Measurements from ENCODE around the gene GBX2.
"Not testable (repeated sequence)": the region's sequence is repeated elsewhere in the genome, so short reads cannot be mapped to it uniquely, and the experiment has no call there.

GBX2 gene

DNA sequence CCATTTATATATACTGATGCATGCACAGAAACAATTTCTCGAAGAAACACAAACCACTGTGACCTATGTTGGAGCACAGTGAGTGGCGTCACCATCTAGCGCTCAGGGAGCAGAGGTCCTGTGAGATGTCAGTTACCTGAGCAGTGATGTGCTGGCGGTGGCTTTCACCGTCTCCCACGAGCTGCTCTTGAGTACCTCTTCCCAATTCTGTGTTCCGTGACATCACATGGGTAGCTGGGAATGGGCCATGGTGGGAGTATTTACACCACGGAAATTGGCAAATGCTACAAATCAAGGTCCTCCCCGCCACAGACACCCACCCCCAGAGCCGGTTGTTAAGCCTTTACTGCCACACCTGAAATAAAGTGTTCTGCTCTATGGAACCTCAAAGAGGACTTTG, 24.4 kb downstream of the GBX2 start:
- DNase-seq: no peak

DNA sequence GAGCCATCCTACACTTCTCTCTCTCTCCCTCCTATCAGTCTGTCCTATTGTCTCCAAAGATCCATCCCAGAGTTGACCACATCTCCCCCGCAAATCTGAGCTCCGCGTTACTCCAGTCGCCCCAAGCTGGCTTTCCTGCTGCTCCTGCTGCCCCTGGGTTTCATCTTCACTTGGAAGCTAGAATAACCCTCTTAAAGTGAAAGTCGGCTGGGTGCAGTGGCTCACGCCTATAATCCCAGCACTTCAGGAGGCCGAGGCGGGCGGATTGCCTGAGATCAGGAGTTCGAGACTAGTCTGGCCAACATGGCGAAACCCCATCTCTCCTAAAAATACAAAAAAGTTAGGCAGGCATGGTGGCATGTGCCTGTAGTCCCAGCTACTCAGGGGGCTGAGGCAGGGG, 26.6 kb downstream of the GBX2 start:
- not testable (repeated sequence) for DNase-seq

DNA sequence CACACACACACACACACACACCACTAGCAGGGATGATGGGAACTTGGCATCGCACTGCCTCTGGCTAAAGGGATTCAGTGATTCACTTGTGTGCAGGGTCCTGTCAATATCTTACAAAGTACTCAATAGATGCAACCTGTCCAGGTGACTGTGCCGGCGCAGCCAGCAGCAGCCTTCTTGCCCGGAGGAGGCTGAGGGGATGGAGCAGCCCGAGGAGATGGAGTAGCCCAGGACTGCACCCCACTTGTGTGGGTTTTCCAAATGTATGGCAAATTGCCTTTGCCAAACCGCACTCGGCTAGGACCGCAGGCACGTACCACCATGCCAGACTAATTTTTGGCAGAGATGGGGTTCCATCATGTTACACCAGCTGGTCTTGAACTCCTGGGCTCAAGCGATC, 31.1 kb downstream of the GBX2 start:
- DNase-seq: no peak

DNA sequence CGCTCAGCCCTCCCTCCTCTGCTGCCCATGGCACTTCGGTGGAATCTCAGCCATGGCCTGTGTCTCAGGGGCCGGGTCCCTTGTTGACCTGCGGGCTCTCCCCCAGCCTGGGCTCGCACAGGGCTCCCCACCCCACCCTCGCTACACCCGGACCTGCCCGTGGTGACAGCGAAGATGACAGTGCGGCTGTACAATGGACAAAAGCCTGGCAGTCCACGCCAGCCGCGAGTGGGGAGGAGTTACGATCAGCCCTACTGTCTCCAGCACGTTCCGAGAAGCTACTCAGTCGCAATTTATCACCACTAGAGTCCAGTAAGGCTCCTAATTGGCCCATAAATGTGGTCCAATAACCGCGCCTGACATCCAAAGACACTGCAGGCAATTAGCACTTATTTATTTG, 31.6 kb downstream of the GBX2 start:
- DNase-seq: no peak

DNA sequence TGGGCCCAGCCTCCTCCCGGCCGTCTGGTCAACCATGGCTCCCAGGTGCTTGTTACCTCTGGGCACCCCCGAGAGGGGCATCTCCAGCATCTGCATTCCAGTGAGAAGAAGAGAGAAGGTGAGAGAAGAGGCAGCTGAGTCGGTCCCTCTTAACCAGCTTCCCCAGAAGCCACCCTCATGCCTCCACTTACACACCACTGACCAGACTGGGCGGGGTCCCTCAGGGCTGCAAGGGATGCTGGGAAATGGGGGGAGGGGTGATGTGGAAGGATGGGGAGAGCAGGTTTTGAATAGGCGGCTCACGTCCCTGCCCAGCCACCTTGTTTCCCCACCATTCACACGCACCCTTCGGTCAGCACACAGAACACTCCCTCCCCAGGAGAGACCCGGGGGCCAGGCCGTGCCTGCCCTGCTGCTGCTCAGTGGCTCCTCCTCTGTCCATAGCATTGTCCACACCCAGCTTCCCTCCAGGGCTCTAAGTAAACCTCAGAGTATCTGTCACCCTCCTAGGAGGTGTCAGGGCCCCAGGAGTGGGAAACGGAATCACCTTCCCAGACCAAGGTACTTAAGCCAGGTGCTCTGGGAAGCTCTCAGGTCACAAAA, 34.7 kb downstream of the GBX2 start:
- DNase-seq: no peak

DNA sequence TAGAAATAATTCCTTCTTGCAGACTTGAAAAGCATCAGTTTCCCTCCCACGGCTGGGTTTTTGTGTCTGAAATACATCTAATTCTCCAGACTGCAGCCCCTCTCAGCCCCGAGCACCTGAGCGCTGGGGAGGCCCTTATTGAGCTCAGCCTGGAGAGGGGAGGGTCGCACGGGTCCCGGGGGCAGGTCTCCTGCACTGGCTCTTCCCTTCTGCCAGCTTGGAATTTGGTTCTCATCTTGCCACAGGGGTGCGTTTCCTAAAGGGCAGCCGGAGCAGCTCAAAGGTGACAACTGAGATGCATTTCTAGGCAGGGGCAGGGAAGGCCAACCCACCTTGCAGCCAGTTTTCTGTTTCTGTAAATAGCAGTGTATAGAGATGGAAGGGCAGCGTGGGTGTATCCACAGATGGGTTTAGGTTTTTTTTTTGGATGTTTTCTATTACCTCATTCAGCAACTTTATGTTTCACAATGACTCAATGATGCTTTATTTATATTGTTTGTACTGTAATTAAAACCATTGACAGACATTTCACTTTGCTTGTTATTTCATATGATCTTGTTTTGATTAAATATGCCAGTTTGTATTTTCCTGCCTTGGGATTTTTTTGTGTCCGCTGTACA, 37.0 kb downstream of the GBX2 start:
- DNase-seq: no peak

DNA sequence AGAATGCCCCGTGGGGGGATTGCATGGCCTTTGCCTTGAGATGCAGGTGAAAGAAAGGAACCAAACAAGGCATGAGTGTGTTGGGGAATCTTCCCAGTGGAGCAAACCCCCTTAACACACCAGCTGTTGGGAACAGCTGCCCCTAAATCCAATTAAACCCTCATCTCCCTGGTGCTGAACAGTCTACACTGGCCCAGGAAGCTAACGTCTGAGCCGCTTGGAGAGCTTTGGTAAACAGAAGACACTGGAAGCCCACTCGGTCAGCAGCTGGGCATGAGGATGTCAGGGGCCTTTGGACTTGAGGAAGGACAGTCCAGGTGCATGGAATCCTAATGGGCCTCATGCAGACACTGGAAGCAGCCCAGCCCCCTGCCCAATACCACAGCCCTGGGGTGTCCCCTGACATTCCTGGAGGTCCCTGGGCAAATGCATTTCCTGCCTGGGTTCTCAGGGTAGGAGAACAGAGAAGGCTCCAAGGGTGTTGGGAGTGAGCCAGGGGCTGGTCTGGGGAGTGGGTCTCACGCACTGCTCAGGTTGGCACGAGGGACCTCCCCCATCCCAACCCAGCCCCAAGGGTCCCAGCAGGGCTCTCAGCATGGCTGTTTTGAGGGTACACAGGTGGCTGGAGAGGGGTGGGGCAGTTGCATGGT, 37.7 kb downstream of the GBX2 start:
- no peak for DNase-seq

DNA sequence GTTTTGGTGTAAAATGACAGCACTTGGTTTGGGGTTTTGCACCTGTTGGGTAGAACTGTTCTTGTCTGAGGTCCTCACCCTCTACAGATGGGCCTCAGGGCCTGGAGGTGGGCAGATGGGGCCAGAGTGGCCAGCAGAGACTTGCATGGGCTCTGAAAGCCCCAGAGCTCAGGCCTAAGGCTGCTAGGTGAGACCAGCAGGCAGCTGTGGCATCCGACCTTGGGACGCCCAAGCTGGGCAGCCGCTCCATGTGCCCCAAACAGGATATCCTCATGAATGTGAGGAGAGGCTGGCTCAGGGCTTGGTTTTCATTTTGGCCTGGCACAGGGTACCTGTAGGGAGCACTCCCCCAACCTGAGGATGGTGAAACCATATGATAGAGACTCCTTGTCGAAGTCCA, 38.3 kb downstream of the GBX2 start:
- no peak for DNase-seq

DNA sequence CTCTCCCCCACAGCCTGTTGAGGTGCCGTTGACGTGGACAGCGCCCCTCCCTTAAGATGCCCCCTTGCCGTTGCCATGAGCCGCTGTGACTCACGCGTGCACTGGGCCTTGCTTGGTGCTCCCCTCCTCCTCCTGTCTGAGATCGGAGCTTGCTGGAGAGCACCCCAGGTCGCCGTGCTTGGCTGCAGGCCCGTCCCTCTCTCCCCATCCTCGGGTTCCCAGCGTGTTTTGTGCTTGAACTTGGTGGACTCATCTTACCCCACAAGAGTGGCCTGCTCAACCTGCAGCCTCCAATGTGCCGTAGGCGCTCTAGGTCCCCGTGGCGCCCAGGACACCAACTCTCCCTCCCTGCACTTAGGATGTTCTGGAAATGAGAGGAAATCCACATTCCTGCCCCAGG, 39.9 kb downstream of the GBX2 start:
- no peak for DNase-seq

DNA sequence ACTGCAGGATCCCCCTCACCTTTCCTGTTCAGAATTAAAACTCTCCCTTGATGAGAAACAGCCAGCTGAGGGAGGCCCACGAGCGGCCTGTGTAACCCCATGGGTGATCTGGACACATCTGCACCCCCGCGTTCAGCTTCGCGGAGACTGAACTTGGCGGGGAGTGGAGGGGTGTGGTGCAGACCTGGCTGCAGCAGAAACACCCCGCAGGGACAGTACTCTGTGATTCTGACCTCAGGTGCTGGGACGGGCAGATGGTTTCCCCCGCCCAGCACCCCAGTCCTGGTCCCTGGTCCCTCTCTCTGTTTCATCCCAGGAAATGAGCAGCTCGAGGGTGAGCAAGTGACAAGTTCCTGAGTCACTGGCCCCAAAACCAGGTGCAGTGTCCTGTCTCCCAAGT, 41.2 kb downstream of the GBX2 start:
- no peak for DNase-seq

DNA sequence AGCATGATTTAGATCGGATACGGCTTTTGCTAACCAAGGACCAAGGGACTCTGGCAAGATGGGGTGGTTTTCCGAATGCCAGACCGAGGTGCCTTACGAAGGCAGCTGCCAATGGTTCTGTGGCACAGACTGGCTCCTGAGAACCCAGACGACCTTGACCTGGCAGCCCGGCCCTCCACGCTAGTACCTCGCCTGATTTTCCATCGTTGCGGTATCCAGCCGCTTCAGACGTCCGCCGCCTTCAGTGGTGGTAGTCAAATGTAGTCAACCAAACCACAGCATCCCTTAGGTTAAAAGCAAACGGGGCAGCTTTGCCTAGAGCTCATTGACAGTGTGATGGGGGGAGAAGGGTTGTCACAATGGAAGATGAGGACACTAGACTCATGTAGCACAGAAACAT, 42.6 kb downstream of the GBX2 start:
- DNase-seq: no peak

DNA sequence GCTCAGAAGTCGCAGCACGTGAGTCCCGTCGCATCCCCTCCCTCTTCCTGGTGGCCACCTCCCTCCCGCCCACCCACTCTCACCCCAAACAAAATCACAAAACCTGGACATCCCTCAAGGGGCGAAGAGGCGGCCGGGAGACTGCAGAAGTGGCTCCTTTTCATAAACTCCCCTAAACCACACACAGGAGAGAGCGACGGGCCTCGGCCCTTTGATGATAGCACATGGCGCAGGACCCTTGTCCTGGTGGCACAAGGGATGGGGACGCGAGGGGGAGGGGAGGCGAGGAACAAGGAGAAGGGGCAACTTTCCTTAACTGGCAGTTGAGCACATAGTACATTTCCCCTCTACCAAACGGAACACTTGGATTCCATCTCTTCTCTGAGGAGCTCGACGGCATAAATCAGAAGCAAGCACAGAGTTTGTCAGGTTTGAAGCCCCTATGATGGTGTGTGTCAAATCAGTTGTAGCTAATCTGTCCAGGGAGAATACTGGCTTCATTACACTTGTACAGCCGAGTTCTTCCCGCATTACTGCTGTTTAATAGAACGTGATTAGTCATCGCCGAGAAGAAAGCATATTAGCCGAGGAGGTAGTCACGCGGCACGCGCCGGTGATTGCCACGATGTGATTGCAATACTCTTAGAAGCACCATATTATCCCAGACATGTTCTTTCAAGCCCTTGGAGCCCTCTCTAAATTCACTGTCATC, 43.8 kb downstream of the GBX2 start:
- no peak for DNase-seq

DNA sequence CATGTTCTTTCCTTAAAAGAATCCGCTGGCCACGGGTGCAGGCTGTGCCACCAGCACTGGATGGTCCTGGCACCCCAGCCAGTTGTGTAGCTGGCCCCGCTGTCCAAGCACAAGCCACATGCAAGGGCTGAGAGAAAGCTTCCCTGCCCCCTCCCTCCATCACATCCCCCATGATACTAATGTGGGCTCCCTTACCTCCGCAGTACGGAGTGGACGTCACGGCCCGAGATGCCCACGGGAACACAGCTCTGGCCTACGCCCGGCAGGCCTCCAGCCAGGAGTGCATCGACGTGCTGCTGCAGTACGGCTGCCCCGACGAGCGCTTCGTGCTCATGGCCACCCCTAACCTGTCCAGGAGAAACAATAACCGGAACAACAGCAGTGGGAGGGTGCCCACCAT, 44.5 kb downstream of the GBX2 start:
- DNase-seq: no peak

DNA sequence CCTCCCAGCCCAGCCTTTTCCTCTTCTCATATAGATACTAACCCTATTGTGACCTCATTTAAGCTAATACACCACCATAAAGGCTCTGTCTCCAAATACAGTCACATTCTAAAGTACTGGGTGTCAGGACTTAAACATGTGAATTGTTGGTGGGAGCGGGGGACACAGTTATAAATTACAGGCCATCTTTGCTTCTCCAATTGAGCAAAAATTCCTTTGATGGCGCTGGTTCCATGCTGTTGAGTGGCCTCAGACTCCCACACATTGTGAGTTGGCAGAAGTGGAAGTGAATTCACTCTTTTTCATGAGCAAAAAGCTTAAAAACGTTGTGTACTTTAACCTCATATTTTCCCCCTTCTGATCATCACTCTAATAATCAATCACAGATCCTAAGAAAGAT, 46.0 kb downstream of the GBX2 start:
- DNase-seq: no peak

DNA sequence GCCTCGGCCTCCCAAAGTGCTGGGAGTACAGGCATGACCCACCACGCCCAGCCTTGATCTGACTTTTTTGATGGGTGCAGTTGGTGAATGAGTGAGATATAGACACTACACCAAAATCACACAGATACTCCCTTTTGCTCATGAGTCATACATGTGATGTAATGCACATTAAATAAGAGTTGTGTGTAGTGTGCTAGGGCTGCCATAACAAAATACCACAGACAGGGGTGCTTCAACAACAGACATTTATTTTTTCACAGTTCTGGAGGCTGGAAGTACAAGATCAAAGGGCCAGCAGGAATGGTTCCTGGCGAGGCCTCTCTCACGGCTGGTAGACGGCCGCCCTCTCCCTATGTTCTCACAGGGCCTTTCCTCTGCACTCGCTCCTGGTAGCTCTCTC, 46.6 kb downstream of the GBX2 start:
- DNase-seq: no peak

DNA sequence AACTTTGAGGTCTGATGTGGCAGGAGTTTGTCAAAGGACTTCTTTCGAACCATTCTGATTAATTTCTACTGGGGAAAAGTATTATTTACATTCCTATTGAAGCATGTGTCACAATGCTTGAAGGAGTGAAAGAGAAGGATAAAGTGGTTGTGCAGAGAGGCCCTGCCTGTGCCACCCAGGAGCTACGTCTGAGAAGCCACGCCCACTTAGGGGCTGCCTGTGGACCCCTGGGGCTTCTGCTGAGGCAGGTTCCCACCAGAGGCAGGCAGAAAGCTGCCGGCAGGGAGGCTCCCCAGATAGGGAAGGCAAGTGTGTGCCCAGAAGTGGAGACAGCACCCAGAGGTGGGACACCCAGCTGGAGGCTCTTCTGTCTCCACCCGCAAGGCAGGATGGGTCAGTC, 47.4 kb downstream of the GBX2 start:
- no peak for DNase-seq

DNA sequence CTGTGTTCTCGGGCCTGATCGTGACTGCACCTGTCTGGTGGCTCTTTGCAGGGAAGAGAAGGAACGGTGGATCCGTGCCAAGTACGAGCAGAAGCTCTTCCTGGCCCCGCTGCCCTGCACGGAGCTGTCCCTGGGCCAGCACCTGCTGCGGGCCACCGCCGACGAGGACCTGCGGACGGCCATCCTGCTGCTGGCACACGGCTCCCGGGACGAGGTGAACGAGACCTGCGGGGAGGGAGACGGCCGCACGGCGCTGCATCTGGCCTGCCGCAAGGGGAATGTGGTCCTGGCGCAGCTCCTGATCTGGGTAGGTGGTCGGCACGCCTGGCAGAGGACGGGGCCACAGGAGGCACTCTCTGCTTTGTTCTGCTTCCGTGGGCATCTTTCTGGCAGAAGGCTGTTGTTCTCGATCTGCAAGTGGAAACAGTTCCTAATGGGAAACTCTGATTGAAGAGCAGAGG, 48.0 kb downstream of the GBX2 start:
- DNase-seq: no peak

DNA sequence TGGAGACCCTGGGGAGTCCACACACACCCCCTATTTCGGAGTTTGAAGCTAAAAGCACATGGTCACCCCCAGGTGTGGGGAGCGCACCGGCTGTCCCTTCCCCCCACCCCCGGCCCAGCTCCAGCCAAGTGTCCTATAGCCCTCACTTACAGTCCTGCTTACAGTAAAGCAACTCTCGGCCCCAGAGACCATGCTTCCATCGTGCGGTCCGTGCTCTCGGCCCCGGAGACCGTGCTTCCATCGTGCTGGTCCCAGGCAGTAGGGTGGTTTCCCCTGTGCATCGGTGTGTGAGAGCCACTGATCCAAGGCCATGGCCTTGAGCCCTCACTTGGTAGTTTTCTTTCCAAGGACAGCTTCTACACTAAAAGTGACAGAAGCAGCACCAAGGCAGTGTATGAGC, 48.7 kb downstream of the GBX2 start:
- DNase-seq: no peak

DNA sequence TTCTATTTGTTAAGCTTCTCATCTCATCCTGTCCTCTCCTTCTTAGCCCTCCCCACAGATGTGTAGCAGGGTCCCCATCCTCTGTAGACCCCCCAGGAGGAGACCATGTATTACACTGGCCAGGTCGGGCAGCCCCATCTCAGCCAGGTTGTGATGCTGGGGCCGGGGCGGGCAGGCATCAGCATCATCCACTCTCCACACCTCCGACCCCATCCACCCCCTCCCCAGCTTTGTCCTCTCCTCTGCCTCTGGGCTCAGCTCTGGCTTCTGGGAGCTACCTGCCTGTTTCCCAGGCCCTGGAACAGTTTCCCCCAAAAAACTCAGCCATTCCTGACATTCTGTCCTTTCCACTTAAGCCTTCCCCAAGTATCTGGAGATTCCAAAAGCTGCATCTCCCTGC, 49.2 kb downstream of the GBX2 start:
- DNase-seq: no peak

DNA sequence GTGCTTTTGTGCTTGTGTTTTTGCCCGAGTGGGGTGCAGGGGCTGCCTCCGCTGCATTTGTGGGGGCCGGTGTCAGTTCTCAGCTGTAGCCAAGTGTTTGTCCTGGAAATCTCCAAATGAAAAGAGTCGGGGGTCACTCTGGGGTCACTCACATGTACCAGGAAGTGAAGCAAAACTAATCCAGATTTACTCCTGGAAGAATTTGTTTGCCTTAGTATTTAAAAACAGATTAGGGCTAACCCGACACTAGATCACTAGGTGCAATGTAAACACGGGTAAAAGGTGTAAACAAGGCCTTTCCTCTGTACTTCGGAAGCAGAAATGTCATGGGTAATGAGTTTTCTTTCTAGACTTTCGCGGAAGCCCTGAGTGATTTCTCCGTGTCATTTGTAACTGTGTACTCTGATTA, 50.3 kb downstream of the GBX2 start:
- DNase-seq: no peak

DNA sequence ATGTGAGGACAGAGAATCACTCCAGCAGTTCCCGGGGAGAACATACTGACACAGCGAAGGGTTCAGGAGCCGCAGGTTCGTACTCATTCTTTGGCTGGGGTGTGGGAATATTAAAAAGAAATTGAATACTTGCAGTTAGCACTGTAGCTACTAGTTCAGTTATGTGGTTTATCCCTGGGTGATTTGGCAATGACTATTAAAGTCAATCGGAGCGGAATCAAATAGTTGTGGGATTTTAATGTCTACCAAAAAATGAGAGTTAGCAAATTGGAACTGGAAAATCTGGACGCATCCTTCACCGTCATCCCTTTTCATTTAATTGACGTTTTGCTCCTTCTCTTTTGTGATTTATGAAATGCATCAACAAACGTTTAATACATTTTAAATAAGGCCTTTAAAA, 50.8 kb downstream of the GBX2 start:
- DNase-seq: no peak
